ENCODE measurements around the gene FBXL13. TPM values are rescaled to one million over a fixed set of nuclear protein-coding genes. Genes with fewer than 3 reads are reported as not detected.

Gene FBXL13
- total RNA-seq (2022; extraction: Qiagen RNA extraction) = 0.17 to 0.78 TPM (median 0.36 TPM) in 5 replicates

DNA sequence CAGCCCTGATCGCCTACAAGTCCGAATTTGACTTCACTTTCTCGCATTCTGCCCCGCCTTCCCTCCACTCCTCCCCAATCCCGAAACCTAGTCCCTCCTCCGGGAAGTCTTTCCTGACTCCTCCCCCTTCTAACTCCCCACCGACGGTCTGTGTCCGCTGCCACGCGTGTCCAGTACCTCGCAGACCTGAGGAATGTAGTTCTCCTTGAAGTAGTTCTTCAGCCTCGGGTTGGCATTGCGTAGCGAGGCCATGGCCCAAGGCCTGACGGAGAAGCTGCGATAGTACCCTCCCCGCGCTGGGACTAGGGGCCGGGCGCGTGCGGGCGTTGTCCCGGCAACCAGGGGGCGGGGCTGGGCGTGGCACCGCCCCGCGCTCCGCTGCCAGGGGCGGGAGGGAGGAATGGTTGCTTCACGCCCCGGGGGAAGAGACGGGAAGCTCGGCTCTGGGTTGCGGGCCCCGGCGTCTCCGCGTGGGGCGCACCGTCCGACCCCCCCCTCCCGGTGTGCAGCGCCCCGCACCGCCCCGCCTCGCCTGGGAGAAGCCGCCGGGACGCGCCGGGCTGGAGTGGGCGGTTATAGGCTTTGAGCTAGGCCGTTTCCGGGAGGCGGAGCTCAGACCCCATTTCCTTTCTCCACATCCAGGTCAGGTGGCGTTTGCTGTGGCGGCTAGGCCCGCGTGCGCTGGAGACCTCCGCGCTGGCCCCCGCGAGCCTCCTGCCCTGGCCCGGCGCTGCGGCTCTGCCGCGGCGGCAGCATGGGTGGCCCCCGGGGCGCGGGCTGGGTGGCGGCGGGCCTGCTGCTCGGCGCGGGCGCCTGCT lies at the start of gene FBXL13, which contains the start of gene ARMC10:
Gene FBXL13 (minus strand): TSS at position 278 of the 818 bp plus-strand sequence.
Gene ARMC10 (plus strand): TSS at position 622 of the 818 bp plus-strand sequence. CDS start 133 bp downstream, at position 755.

GRCh38 chr7:102912742-102913141 lies 161.9 kb downstream of the FBXL13 start, which contains the start of gene LRRC17:
Gene LRRC17, plus strand, starts transcription at chr7:102913000. Its CDS starts 20,914 bp downstream, at chr7:102933914.

Other genes starting within 250 kb of the FBXL13 start
- gene LRRC17, start 161.8 kb downstream of the FBXL13 start, total RNA-seq (2022; extraction: Qiagen RNA extraction) = 0.12 TPM in 1 of 5 replicates, not detected in the others
- gene ARMC10, start 344 bp upstream of the FBXL13 start, total RNA-seq (2022; extraction: Qiagen RNA extraction) = 29.6 to 35.5 TPM (median 33.4 TPM) in 5 replicates
- 2.1 to 5.8 TPM (median 3.8 TPM) in 5 replicates for gene NAPEPLD, start 74.3 kb upstream of the FBXL13 start, total RNA-seq (2022; extraction: Qiagen RNA extraction)
- 64.9 to 77.8 TPM (median 67.6 TPM) in 5 replicates for gene PMPCB, start 222.6 kb upstream of the FBXL13 start, total RNA-seq (2022; extraction: Qiagen RNA extraction)